GM21825 (cell line): ENCODE results near the gene PGAM2.
"Not testable (repeated sequence)": the region's sequence is repeated elsewhere in the genome, so short reads cannot be mapped to it uniquely, and the experiment has no call there.

Experiments used
- ATAC-seq: cut with Tn5 transposase; IDR thresholded peaks from one replicate; pipeline ENCODE4 v1.9.1; 2021; ENCODE audit warnings: mild to moderate bottlenecking, moderate library complexity; ENCODE audit not compliant: unreplicated experiment

PGAM2 gene

DNA sequence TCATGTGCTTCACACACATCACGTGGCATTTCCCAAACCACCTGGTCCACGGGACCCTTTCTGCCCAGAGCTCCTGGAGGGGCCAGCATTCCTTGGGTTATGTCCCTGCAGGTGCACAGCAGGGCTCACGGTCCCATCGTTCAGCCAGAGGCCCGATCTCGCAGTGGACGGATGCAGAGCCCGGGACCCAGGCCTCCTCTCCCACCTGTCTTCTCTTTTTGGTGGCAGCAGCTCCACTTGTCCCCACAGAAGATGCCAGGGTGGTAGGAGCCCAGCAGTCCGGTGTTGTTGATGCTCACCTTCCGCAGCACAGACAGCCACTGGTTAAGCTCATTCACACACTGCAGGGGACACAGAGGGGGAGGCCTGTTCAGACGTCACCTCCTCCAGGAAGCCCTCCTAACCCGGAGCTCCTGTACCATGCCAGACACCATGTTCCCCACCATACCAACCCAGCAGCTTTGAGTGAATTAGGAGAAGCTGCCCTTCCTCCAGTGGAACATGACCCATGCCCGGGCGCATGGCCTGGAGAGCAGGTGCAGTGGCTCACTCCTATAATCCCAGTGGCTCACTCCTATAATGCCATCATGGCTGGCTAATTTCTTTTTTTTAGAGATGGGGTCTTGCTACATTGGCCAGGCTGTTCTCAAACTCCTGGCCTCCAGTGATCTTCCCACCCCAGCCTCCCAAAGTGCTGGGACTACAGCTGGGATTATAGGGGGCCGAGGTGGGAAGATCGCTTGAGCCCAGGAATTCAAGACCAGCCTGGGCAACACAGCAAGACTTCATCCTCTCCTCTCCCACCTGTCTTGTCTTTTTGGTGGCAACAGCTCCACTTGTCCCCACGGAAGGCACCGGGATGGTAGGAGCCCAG lies 31.2 kb downstream of the PGAM2 start:
- ATAC-seq: not testable (repeated sequence)

DNA sequence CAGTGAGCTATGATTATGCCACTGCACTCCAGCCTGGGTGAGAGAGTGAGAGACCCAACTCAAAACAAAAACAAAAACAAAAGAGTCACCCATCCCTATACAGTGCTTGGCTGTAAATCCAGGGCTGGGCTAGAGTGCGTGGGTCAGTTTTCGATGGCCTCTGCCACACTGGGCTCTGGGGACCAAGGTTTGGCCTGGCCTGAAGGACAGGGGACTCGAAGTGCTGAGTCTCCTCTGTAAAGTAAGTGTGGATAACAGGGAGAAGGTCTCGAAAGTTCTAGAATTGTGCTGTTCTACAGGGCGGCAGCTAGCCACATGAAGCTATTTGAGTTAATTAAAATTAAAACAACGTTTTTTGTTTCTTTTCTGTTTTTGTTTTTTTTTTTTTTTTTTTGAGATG lies 33.3 kb downstream of the PGAM2 start:
- not testable (repeated sequence) for ATAC-seq

DNA sequence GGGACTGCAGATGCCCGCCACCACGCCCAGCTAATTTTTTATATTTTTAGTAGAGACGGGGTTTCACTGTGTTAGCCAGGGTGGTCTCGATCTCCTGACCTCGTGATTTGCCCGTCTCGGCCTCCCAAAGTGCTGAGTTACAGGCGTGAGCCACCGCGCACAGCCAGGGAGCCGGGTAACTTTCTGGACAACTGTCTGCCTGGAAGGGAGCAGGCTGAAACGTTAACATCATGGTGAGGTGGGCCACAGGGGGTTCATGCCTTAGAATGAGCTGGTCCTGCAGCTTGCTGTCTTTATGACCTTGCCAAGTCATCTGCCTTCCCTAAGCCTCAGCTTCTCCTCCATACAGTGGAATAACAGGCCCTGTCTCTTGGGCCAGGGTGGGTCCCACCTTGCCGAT lies 34.0 kb downstream of the PGAM2 start:
- ATAC-seq: not testable (repeated sequence)

DNA sequence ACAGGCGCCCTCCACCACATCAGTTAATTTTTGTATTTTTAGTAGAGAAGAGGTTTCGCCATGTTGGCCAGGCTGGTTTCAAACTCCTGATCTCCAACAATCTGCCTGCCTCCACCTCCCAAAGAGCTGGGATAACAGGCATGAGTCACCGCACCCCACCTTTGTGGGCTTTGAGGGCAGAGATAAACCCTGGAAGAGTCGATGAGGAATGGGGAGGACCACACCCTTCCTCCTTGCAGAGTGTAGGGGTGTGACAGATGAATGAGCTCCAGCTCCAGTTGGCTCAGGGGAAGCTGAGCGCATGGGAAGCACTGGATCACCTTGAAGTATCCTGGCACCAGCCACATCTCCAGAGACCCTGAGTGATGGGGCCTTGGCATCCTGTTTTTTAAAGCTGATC lies 35.3 kb downstream of the PGAM2 start:
- not testable (repeated sequence) for ATAC-seq

GRCh38 chr7:44029433-44029832 lies 35.9 kb downstream of the PGAM2 start:
- not testable (repeated sequence) for ATAC-seq

- not testable (repeated sequence) for ATAC-seq
These were observed 42.4 kb downstream of the PGAM2 start for GRCh38 chr7:44022796-44023467.

GRCh38 chr7:44022069-44022468 lies 43.3 kb downstream of the PGAM2 start:
- ATAC-seq: not testable (repeated sequence)

- ATAC-seq: not testable (repeated sequence)
These were observed 45.5 kb downstream of the PGAM2 start for GRCh38 chr7:44019825-44020224.

DNA sequence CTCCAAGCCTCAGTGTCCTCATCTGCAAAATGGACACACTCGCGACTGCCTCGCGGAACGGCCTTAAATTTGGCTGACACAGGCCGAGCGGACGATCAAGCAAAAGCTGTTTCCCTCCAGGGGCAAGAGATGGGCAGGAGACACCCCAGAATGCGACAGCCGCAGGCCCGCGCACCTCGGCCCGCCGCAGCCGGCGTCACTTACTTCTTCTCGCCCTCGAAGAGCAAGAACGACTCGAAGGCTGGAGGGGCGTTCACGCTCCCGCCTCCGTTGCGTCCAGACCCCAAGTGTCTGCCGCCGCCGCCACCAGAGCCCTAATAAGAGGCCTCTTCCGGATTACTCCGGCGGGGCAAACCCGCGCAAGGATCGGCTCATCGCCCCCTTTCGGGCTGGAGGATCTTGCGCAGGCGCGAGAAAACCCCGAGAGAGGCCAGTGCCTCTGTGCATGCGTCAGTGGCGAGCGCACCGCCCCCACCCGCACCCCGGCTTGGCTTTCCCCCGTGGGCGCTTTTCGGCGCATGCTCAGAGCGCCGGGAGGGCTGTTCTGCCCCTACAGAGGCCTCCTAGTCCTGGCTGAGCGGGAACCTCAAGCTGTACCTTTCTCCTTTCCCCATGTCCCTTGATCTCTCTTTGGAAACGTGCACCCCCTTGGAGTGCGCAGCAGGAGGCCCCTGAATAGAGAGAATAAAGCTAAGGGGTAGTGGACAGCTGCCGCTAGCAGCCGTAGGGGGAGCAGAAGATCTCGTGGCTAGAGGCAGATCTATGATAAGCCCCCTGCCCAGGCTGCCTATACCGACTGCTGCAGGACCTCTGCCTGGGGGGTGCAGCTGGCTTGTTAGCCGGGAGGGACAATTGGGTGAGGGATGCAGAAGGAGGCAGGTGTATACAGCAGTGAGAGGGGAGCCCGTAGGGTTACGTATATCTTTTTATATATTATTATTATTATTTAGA lies 46.2 kb downstream of the PGAM2 start:
- ATAC-seq: peak; percentile 91

DNA sequence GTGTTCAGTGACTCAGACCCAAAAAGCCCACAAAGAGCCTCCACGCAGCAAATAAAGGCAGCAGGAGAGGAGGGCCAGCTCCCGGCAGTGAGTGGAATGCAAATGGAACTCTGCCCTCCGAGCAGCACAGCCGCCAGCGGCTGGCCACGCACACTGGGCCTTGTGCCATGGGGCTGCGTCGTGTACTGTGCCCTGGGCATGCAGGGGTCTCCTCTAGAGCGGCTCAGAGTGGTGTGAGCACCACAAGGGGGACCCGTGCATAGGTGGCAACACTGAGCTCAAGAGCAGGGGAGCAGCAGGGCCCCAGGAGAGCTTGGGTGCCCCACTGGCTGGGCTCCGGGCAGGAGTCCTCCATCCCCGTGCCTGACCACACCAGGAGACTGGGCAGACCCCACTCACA lies 50.3 kb downstream of the PGAM2 start:
- not testable (repeated sequence) for ATAC-seq
